ENCODE results near the gene CCNJL. TPM values are rescaled to one million over a fixed set of nuclear protein-coding genes. Genes with fewer than 3 reads are reported as not detected.

The CCNJL gene
- polyA plus RNA-seq, 1 donor (not counting 4 experiments of a cell fraction or from before 2014, with no cell fraction given) = 1.6 TPM

DNA sequence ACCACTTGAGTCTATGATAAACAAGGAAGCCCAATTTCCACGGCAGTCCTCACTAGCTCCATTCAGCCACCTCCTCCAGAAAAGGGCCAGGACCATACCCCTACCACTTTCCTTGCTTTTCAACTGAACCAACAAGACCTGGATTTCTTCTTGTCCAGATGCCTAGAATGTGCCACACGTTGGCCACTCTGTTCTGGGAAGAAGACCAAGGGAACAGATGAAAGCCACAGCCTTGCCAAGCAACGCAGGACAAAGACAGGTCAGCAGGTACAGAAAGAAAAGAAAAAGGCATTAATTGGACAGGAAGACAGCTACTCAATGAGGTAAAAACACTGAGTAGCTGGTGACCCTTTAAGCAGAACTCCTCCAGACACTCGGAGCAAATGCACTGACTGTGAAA lies 2.2 kb downstream of the CCNJL start:
- TF ChIP-seq, protein P1, sequence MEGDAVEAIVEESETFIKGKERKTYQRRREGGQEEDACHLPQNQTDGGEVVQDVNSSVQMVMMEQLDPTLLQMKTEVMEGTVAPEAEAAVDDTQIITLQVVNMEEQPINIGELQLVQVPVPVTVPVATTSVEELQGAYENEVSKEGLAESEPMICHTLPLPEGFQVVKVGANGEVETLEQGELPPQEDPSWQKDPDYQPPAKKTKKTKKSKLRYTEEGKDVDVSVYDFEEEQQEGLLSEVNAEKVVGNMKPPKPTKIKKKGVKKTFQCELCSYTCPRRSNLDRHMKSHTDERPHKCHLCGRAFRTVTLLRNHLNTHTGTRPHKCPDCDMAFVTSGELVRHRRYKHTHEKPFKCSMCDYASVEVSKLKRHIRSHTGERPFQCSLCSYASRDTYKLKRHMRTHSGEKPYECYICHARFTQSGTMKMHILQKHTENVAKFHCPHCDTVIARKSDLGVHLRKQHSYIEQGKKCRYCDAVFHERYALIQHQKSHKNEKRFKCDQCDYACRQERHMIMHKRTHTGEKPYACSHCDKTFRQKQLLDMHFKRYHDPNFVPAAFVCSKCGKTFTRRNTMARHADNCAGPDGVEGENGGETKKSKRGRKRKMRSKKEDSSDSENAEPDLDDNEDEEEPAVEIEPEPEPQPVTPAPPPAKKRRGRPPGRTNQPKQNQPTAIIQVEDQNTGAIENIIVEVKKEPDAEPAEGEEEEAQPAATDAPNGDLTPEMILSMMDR (optimal IDR thresholded peaks at IDR 0.05 in 1 of 3, IDR thresholded peaks at IDR 0.05 in 1 of 3, conservative IDR thresholded peaks at IDR 0.05 in 1 of 3; ENCODE audit: extremely low read depth in 1 of 3, insufficient read depth in 2 of 3, low read length in 3 of 3) = no peak
- no peak for TF ChIP-seq EZH2 (IDR thresholded peaks at IDR 0.05; ENCODE audit: low read length)
- H3K9me3 ChIP-seq (ENCODE audit: control insufficient read depth, low read depth, low read length) = no peaks in the 10 kb centered on the region
- no peak overlapping the region for H3K27ac ChIP-seq (ENCODE audit: control insufficient read depth, insufficient read depth, low read length)
- no peaks in the 10 kb centered on the region for H3K9me1 ChIP-seq (ENCODE audit: control insufficient read depth, extremely low read depth, insufficient read depth, low read length)
- no peaks in the 10 kb centered on the region for H3K4me1 ChIP-seq (ENCODE audit: control insufficient read depth, extremely low read depth, insufficient read depth, low read length)
- dilution Hi-C loops (cut with MboI; ENCODE audit: extremely low pct_ligation_motif_present, low sequenced_read_pairs) = no loop called here
- H3K9ac ChIP-seq (ENCODE audit: control insufficient read depth, extremely low read depth, insufficient read depth, low read length) = no peak overlapping the region
- DNase-seq (ENCODE audit: low read depth, low spot score) = no peak
- peaks cover 27% of the 10 kb centered on the region for H3K27me3 ChIP-seq (ENCODE audit: control insufficient read depth, extremely low read depth, insufficient read depth, low read length)
- no peak overlapping the region for H3K4me3 ChIP-seq (ENCODE audit: control insufficient read depth in 2 of 3, extremely low read depth in 1 of 3, insufficient read depth in 2 of 3, low read depth in 1 of 3, low read length in 3 of 3)
- no peaks in the 10 kb centered on the region for H3K79me2 ChIP-seq (ENCODE audit: control insufficient read depth, insufficient read depth, low read length)
- no peak for FAIRE-seq
- no peaks in the 10 kb centered on the region for H4K20me1 ChIP-seq (ENCODE audit: control insufficient read depth, extremely low read depth, insufficient read depth, low read length)
- no peak overlapping the region for H3K4me2 ChIP-seq (ENCODE audit: control insufficient read depth, extremely low read depth, insufficient read depth, low read depth, low read length)
- no peak overlapping the region for H2AFZ ChIP-seq (ENCODE audit: control insufficient read depth, low read length)
- no peaks in the 10 kb centered on the region for H3K36me3 ChIP-seq (ENCODE audit: control insufficient read depth in 2 of 2, extremely low read depth in 1 of 2, insufficient read depth in 2 of 2, low read length in 2 of 2)

DNA sequence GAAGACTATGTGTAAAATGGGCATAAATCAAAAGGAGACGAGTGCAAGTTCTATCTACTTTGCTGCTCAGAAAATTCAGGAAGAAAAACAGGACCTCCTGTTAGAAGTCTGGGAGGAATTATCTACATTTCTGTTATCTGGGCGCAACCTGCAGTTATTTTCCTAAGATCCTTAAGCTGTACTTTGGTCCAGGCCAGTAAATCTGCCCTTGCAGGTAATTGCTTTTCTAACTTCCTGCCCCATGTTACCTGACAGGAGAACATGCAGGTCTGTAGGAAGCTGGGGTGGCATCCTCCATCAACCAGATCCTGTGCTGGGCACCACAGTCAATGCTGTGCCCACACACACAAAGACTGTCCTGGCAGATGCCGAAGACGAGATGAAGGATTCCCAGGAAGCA lies 5.7 kb downstream of the CCNJL start:
- no peak for FAIRE-seq
- no peak for TF ChIP-seq EZH2 (IDR thresholded peaks at IDR 0.05; ENCODE audit: low read length)
- TF ChIP-seq, protein P1 (optimal IDR thresholded peaks at IDR 0.05 in 1 of 3, IDR thresholded peaks at IDR 0.05 in 1 of 3, conservative IDR thresholded peaks at IDR 0.05 in 1 of 3; ENCODE audit: extremely low read depth in 1 of 3, insufficient read depth in 2 of 3, low read length in 3 of 3) = no peak
- H3K79me2 ChIP-seq (ENCODE audit: control insufficient read depth, insufficient read depth, low read length) = no peaks in the 10 kb centered on the region

More for the DNA sequence above, 5.7 kb downstream of the CCNJL start:
- Histone ChIP-seq H3K4me2 (ENCODE audit: control insufficient read depth, extremely low read depth, insufficient read depth, low read depth, low read length) (no peak overlapping the region), H3K4me1 (ENCODE audit: control insufficient read depth, extremely low read depth, insufficient read depth, low read length) (no peaks in the 10 kb centered on the region), H3K4me3 (ENCODE audit: control insufficient read depth in 2 of 3, extremely low read depth in 1 of 3, insufficient read depth in 2 of 3, low read depth in 1 of 3, low read length in 3 of 3) (no peak overlapping the region), H2AFZ (ENCODE audit: control insufficient read depth, low read length) (no peak overlapping the region), H4K20me1 (ENCODE audit: control insufficient read depth, extremely low read depth, insufficient read depth, low read length) (no peaks in the 10 kb centered on the region), H3K36me3 (ENCODE audit: control insufficient read depth in 2 of 2, extremely low read depth in 1 of 2, insufficient read depth in 2 of 2, low read length in 2 of 2) (no peaks in the 10 kb centered on the region), H3K27me3 (ENCODE audit: control insufficient read depth, extremely low read depth, insufficient read depth, low read length) (peaks cover 14% of the 10 kb centered on the region), H3K9me3 (ENCODE audit: control insufficient read depth, low read depth, low read length) (no peaks in the 10 kb centered on the region), H3K27ac (ENCODE audit: control insufficient read depth, insufficient read depth, low read length) (no peak overlapping the region), H3K9ac (ENCODE audit: control insufficient read depth, extremely low read depth, insufficient read depth, low read length) (no peak overlapping the region), H3K9me1 (ENCODE audit: control insufficient read depth, extremely low read depth, insufficient read depth, low read length) (no peaks in the 10 kb centered on the region)
- DNase-seq (ENCODE audit: low read depth, low spot score) = no peak
- dilution Hi-C loops (cut with MboI; ENCODE audit: extremely low pct_ligation_motif_present, low sequenced_read_pairs) = no loop called here

Data from keratinocyte (primary cell).